ENCODE data around the gene CYBC1. TPM values are rescaled to one million over a fixed set of nuclear protein-coding genes. Genes with fewer than 3 reads are reported as not detected.

The CYBC1 gene
- total RNA-seq, 2 experiments from 2014 or later, result 60.2 to 62.4 TPM

- intact Hi-C loops (cut with DNase I, micrococcal nuclease), result loop anchor here (1.0 to 5.0 kb wide), 5 partner anchors 9 to 587 kb away; partner anchors contain the start of genes CYBC1 (in 2 of the 2), ARHGDIA (in 1 of the 2), FOXK2 (in 1 of the 2) and HEXD (in 1 of the 2)
- Mint-ChIP-seq H3K4me3 (peak overlapping the region; percentile 91), H3K36me3 (ENCODE audit: low read depth) (peaks cover 51% of the 10 kb centered on the region), H3K27ac (peak overlapping the region; percentile 99), H3K9me3 (no peaks in the 10 kb centered on the region), H3K4me1 (ENCODE audit: low read depth) (peaks cover 39% of the 10 kb centered on the region), H3K27me3 (no peaks in the 10 kb centered on the region)
- POLR2A ChIA-PET, result interaction anchor here (0.7 to 2.1 kb wide), 6 partner anchors 9 to 61 kb away, joined by 3 to 37 read pairs (median 8); partner anchors contain the start of gene FOXK2
- no peaks in the 10 kb centered on the region for H3K27me3 ChIP-seq (ENCODE audit: control insufficient read depth in 1 of 2, insufficient read depth in 2 of 2, low read length in 2 of 2)
- no peaks in the 10 kb centered on the region for H3K9me3 ChIP-seq (ENCODE audit: control insufficient read depth in 1 of 2, insufficient read depth in 1 of 2, low read length in 2 of 2)
- CTCF ChIA-PET, result no interaction called here
- peaks cover 39% of the 10 kb centered on the region for H3K4me1 ChIP-seq (ENCODE audit: insufficient read depth, low read length)
- H3K4me3 ChIP-seq (ENCODE audit: low read length), result peak overlapping the region; percentile 89
- peak in 7 of 14 experiments; percentile 6 to 60 (median 33) for DNase-seq
- TF ChIP-seq CTCF (IDR thresholded peaks at IDR 0.05), result no peak
- peaks cover 39% of the 10 kb centered on the region for H3K36me3 ChIP-seq (ENCODE audit: insufficient read depth, low read length)
- H3K27ac ChIP-seq (ENCODE audit: low read depth in 1 of 2, low read length in 2 of 2), result peak overlapping the region; percentile 34 to 99
- no peak for ATAC-seq (ENCODE audit: poor library complexity)
Measured at GRCh38 chr17:82458885-82459424, 8.4 kb upstream of the CYBC1 start.

DNA sequence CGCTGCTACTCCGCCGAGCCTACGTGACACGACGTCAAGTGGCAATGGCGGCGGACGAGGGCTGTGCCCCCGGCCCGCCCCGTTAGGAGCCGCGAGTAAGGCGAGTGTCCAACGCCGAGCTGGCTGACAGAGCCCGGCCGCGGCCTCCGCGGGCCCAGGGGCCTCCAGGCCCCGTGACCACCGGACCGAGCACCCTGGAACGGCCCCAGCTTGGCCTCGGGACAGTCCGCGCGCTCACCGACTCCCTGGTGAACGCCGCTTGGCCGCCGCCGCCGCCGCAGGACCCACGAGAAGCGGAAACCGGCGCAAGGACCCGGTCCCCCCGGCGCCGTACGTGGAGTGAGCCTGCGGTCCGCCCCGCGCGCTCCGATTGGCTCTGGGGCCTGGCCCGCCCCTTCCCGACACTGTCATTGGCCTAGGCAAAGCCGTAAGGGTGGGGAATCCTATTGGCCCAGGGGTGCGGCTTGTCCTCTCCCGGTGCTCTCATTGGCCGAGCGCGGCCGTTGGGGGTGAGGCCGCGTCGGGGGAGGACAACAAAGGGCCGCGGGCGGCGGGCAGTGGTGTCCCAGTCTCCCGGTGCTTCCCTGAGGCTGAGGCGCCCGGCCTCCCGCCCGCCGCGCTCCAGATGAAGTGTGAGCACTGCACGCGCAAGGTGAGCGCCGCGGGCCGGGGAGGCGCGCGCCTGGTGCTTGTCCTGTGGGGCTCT lies 7.8 kb upstream of the CYBC1 start, which contains the start of gene NARF:
TSS of gene NARF (plus strand) at position 563 of the 706 bp plus-strand sequence. CDS start at position 626, 63 bp downstream.
- Histone ChIP-seq H3K27ac (ENCODE audit: low read depth in 1 of 2, low read length in 2 of 2) (peak within 1 kb of the TSS; percentile 95 to 99), H3K9me3 (ENCODE audit: control insufficient read depth in 1 of 2, insufficient read depth in 1 of 2, low read length in 2 of 2) (no peaks in the 10 kb centered on the region), H3K4me3 (ENCODE audit: low read length) (peak within 1 kb of the TSS; percentile 89), H3K4me1 (ENCODE audit: insufficient read depth, low read length) (peaks cover 39% of the 10 kb centered on the region), H3K27me3 (ENCODE audit: control insufficient read depth in 1 of 2, insufficient read depth in 2 of 2, low read length in 2 of 2) (no peaks in the 10 kb centered on the region), H3K36me3 (ENCODE audit: insufficient read depth, low read length) (peaks cover 32% of the 10 kb centered on the region)
- ChIA-PET CTCF (no interaction called here), POLR2A (interaction anchor here (0.6 to 2.1 kb wide), 9 partner anchors 9 to 164 kb away, joined by 3 to 37 read pairs (median 4); partner anchors contain the start of gene FOXK2)
- H3K27me3 Mint-ChIP-seq, result no peaks in the 10 kb centered on the region
- TF ChIP-seq CTCF (IDR thresholded peaks at IDR 0.05), result no peak
- H3K36me3 Mint-ChIP-seq (ENCODE audit: low read depth), result peaks cover 44% of the 10 kb centered on the region
- peak within 1 kb of the TSS; percentile 99 for H3K27ac Mint-ChIP-seq
- H3K9me3 Mint-ChIP-seq, result no peaks in the 10 kb centered on the region
- H3K4me3 Mint-ChIP-seq, result peak within 1 kb of the TSS; percentile 91
- intact Hi-C loops (cut with DNase I, micrococcal nuclease), result loop anchor here (1.0 to 5.0 kb wide), 5 partner anchors 8 to 586 kb away; partner anchors contain the start of genes CYBC1 (in 2 of the 2), ARHGDIA (in 1 of the 2), FOXK2 (in 1 of the 2) and HEXD (in 1 of the 2)
- ATAC-seq (ENCODE audit: poor library complexity), result peak; percentile 96
- DNase-seq, result peak; percentile 89 to 98 (median 96)
- peaks cover 39% of the 10 kb centered on the region for H3K4me1 Mint-ChIP-seq (ENCODE audit: low read depth)

DNA sequence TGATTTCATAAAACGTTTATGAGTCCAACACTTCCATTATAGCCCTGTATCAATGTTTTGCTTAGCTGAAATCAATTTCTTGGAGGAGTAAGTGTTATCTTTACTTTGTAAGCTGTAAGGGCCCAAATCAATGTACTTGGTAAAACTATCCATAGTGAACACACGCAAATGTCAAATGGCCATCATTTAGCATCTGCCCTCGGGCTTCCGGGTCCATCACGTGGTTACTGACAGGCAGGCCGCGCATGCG lies 7.3 kb upstream of the CYBC1 start:
- POLR2A ChIA-PET, result interaction anchor here (0.9 to 2.1 kb wide), 8 partner anchors 9 to 164 kb away, joined by 3 to 37 read pairs (median 5); partner anchors contain the start of gene FOXK2
- no peaks in the 10 kb centered on the region for H3K9me3 Mint-ChIP-seq
- H3K27ac ChIP-seq (ENCODE audit: low read depth in 1 of 2, low read length in 2 of 2), result peak overlapping the region; percentile 95 to 99
- no peak for TF ChIP-seq CTCF (IDR thresholded peaks at IDR 0.05)
- H3K27me3 Mint-ChIP-seq, result no peaks in the 10 kb centered on the region
- peaks cover 39% of the 10 kb centered on the region for H3K4me1 Mint-ChIP-seq (ENCODE audit: low read depth)
- H3K27ac Mint-ChIP-seq, result peak overlapping the region; percentile 99
- ATAC-seq (ENCODE audit: poor library complexity), result no peak
- peaks cover 29% of the 10 kb centered on the region for H3K36me3 ChIP-seq (ENCODE audit: insufficient read depth, low read length)
- H3K4me1 ChIP-seq (ENCODE audit: insufficient read depth, low read length), result peaks cover 39% of the 10 kb centered on the region
- intact Hi-C loops (cut with DNase I, micrococcal nuclease), result loop anchor here (1.0 to 5.0 kb wide), 5 partner anchors 8 to 586 kb away; partner anchors contain the start of genes CYBC1 (in 2 of the 2), ARHGDIA (in 1 of the 2), FOXK2 (in 1 of the 2) and HEXD (in 1 of the 2)
- H3K9me3 ChIP-seq (ENCODE audit: control insufficient read depth in 1 of 2, insufficient read depth in 1 of 2, low read length in 2 of 2), result no peaks in the 10 kb centered on the region
- no peaks in the 10 kb centered on the region for H3K27me3 ChIP-seq (ENCODE audit: control insufficient read depth in 1 of 2, insufficient read depth in 2 of 2, low read length in 2 of 2)
- peak overlapping the region; percentile 89 for H3K4me3 ChIP-seq (ENCODE audit: low read length)
- H3K36me3 Mint-ChIP-seq (ENCODE audit: low read depth), result peaks cover 40% of the 10 kb centered on the region
- CTCF ChIA-PET, result no interaction called here
- peak in 2 of 14 experiments; percentile 94 to 97 for DNase-seq
- H3K4me3 Mint-ChIP-seq, result peak overlapping the region; percentile 85

All from CD4-positive, alpha-beta T cell (primary cell).